GM06990 (cell line): ENCODE results near the gene CMSS1.

Experiments used
- DNase-seq: peaks from one replicate; pipeline ENCODE4 v3.0.0-alpha.2; 2011; ENCODE audit not compliant: insufficient read length; ENCODE audit errors: extremely low read depth
- H3K27me3 ChIP-seq: replicated peaks from 2 replicates; pipeline ENCODE4 v1.6.0; 2011; ENCODE audit warnings: low read length; ENCODE audit not compliant: control insufficient read depth, insufficient read depth
- H3K36me3 ChIP-seq: 2 replicates; pipeline ENCODE4 v1.5.1; 2011; ENCODE audit warnings: low read length; ENCODE audit not compliant: control insufficient read depth, insufficient read depth
- H3K4me3 ChIP-seq: replicated peaks from 2 replicates; pipeline ENCODE4 v1.5.1; 2011; ENCODE audit warnings: low read depth, mild to moderate bottlenecking, control low read depth, low read length
- TF ChIP-seq, protein P1 (sequence below): IDR thresholded peaks from 2 replicates; pipeline ENCODE4 v1.5.1; 2011; ENCODE audit warnings: low read length, control low read depth, mild to moderate bottlenecking, inconsistent platforms; ENCODE audit not compliant: insufficient read depth, poor library complexity, severe bottlenecking

The CMSS1 gene

DNA sequence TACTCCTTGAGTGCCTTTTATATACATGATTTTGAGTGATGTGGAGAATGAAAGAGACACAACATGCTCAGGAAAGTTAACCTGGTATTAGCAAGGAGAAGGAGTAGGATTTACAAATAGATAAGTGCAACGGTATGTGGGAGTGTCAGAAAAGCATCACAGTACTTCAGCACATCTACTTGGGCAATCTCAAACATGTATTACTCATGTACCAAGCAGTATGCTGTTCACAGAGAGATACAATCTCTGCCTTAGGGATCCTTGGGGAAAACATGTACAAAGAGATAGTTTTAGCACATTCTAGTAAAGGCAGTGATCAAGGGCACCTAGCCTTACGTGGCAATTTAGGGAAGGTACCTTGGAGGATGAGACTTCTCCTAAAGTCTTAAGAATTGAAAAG, 150.1 kb downstream of the CMSS1 start:
- Histone ChIP-seq H3K36me3 (no peaks in the 10 kb centered on the region), H3K4me3 (no peak overlapping the region), H3K27me3 (no peaks in the 10 kb centered on the region)
- no peak for DNase-seq
- TF ChIP-seq, protein P1, sequence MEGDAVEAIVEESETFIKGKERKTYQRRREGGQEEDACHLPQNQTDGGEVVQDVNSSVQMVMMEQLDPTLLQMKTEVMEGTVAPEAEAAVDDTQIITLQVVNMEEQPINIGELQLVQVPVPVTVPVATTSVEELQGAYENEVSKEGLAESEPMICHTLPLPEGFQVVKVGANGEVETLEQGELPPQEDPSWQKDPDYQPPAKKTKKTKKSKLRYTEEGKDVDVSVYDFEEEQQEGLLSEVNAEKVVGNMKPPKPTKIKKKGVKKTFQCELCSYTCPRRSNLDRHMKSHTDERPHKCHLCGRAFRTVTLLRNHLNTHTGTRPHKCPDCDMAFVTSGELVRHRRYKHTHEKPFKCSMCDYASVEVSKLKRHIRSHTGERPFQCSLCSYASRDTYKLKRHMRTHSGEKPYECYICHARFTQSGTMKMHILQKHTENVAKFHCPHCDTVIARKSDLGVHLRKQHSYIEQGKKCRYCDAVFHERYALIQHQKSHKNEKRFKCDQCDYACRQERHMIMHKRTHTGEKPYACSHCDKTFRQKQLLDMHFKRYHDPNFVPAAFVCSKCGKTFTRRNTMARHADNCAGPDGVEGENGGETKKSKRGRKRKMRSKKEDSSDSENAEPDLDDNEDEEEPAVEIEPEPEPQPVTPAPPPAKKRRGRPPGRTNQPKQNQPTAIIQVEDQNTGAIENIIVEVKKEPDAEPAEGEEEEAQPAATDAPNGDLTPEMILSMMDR, result no peak

DNA sequence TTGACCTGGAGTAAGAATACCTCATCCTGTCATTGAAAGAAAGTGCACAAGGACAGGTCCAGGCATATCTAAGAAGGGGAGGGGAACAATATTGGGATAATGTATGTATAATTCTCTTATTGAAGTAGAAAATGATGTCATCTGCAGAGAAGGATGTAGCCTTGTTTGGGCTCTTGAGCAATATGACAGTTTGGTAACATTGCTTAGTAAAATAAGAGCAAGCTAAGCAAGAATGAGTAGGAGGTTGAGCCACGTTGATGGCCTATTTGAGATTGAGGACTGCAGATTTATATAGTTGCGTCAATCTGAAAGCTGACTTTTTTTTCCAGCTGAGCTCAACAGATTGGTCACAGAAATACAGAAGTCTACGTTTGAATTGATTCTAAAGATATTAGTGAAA, 151.5 kb downstream of the CMSS1 start:
- no peak for DNase-seq
- TF ChIP-seq, protein P1, result no peak
- H3K4me3 ChIP-seq, result no peak overlapping the region

DNA sequence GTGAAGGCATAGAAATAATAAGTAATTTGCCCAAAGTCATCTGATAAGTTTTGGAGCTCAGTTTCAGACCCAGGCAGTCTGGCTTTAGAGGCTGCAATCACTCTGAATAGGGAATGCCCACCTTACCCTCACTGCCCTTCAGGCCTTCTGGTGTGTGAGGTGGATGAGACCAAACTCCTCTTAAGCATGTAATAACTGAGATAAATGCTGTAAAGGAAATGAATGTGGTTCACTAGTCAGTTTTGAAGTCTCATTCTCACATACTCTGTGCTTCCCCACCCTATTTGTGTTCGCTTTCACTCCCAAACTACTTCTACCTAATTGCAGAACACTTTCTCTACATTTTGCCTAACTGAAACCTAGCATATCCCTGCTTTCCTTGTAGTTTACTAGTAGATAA, 152.5 kb downstream of the CMSS1 start:
- Histone ChIP-seq H3K36me3 (no peaks in the 10 kb centered on the region), H3K4me3 (no peak overlapping the region), H3K27me3 (no peaks in the 10 kb centered on the region)
- TF ChIP-seq, protein P1, result no peak
- DNase-seq, result peak; percentile 28

More for the DNA sequence above, 151.5 kb downstream of the CMSS1 start:
- H3K27me3 ChIP-seq, result no peaks in the 10 kb centered on the region
- H3K36me3 ChIP-seq, result no peaks in the 10 kb centered on the region

DNA sequence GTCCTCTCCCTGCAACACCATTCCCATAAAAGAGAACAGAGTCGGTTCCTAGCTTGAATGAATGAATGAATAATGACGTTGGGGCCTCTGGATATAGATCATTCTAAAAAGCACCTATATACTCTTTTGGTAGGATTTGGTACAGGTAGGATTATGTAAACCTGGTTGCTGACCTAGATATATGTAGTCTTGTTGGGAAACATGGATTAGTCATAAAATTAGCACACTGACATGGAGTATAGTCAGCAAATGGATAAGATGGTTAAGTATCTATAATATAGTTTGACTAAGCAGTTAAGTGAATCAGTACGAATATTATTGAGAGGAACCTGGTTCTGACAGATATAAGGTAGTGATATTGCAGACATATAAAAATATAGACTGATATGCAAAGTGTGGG, 154.1 kb downstream of the CMSS1 start:
- no peak for DNase-seq

DNA sequence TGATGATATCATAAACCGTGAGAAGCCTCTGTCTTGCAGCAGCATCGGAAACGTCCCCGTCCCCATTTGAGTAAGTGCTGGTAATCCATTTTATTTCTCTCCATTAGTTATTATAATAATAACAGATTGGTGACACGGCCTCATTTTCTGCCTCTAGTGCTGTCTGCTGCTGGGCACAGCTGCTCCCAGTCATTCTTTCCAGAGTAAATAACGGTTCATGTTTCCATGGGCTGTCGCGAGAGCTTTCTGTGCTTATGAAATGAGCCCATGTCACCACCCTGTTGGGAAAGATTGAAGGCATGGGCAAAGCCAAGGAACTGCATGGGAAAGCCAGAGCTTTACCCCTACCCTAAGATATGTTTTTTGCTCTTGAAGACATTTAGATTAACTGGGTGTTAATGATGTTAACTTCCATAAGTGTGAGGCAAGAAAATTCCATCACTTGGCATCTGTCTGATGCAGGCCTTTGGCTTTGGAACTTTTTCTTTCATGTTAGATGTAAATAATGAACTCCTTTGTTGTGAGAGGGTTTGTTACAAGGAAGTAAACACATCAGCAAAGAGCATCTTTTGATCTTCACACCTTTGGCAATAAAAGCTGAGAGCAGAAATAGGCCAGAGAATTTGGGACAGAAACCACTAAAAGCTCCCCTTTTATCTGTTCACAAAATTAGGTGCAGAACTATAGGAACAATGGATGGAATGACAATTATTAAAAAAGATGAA, 154.9 kb downstream of the CMSS1 start:
- TF ChIP-seq, protein P1, result no peak

More for the DNA sequence above, 154.1 kb downstream of the CMSS1 start:
- H3K27me3 ChIP-seq, result no peaks in the 10 kb centered on the region
- H3K36me3 ChIP-seq, result no peaks in the 10 kb centered on the region
- TF ChIP-seq, protein P1, result no peak
- H3K4me3 ChIP-seq, result no peak overlapping the region

More for the DNA sequence above, 154.9 kb downstream of the CMSS1 start:
- DNase-seq, result no peak
- no peak overlapping the region for H3K4me3 ChIP-seq
- H3K27me3 ChIP-seq, result no peaks in the 10 kb centered on the region
- no peaks in the 10 kb centered on the region for H3K36me3 ChIP-seq
